Sigmoid colon (tissue), 7 donors: Measurements from ENCODE around the gene METTL25. TPM values are rescaled to one million over a fixed set of nuclear protein-coding genes. Genes with fewer than 3 reads are reported as not detected.

Experiments used
- DNase-seq: peaks from one replicate; pipeline ENCODE4 v3.0.0-alpha.2; 2019
- H3K27ac ChIP-seq, 4 donors: fragments of 200-600 bp; sonication (generic); one replicate each; pipeline ENCODE4 v1.5.1; 2016 to 2019; ENCODE audit warnings: mild to moderate bottlenecking in 1 of 4
- H3K27me3 ChIP-seq, 3 donors: fragments of 200-600 bp; sonication (generic); one replicate each; pipeline ENCODE4 v1.5.1; 2019; ENCODE audit warnings: mild to moderate bottlenecking in 1 of 3
- H3K36me3 ChIP-seq, 4 donors: fragments of 200-600 bp; sonication (generic); one replicate each; pipeline ENCODE4 v1.5.1; 2016 to 2019
- H3K4me1 ChIP-seq, 4 donors: fragments of 200-600 bp; sonication (generic); one replicate each; pipeline ENCODE4 v1.5.1; 2017 to 2019
- H3K4me3 ChIP-seq, 4 donors: fragments of 200-600 bp; sonication (generic); one replicate each; pipeline ENCODE4 v1.5.1; 2017 to 2019; ENCODE audit warnings: mild to moderate bottlenecking in 2 of 4, moderate library complexity in 1 of 4
- H3K9me3 ChIP-seq, 4 donors: fragments of 200-600 bp in 3 of 4; sonication (generic) in 3 of 4; one replicate each; pipeline versions ENCODE4 v1.5.1 to v1.6.1; 2013 to 2019
- EP300 ChIP-seq, 4 donors: sonication (generic); formaldehyde crosslinking; IDR thresholded peaks; one replicate each; pipeline ENCODE4 v1.6.1; 2017; ENCODE audit warnings: antibody characterized with exemption in 4 of 4
- POLR2A ChIP-seq, 2 donors: fragments of 450-650 bp; IDR thresholded peaks; one replicate each; pipeline ENCODE4 v1.6.1; 2016; ENCODE audit warnings: antibody characterized with exemption in 2 of 2, mild to moderate bottlenecking in 2 of 2, moderate library complexity in 2 of 2
- POLR2AphosphoS5 ChIP-seq, 4 donors: sonication (generic); formaldehyde crosslinking; IDR thresholded peaks; one replicate each; pipeline ENCODE4 v1.6.1; 2017; ENCODE audit warnings: antibody characterized with exemption in 4 of 4
- WGBS, 2 donors: extraction: QIAGEN DNeasy Blood & Tissue Kit; methylation state at CpG; one replicate each; pipeline ENCODE4 v1.1.7; 2013; 5-methylcytosine and 5-hydroxymethylcytosine counted together
- intact Hi-C: fragments of 100-400 bp; cut with DNase I; formaldehyde crosslinking; loops from one replicate; pipeline ENCODE4 v1.15.1; 2023
- polyA plus RNA-seq, 3 donors: library from polyadenylated mRNA; stranded (reverse); fragments of 200-250 nt; gene quantifications; one replicate each; pipeline ENCODE4 v1.2.3, GENCODE V29; 2013
- total RNA-seq, 4 donors: library from RNA; depleted of rRNA; stranded (reverse); fragments of >200 nt; gene quantifications; one replicate each; pipeline ENCODE4 v1.1.0, GENCODE V29; 2016
- TF ChIP-seq, protein P1 (sequence below), 4 experiments: fragments of 450-650 bp in 3 of 4; fragments of 200-600 bp in 1 of 4; IDR thresholded peaks; one replicate each; pipeline ENCODE4 v1.5.1; 2016 to 2019; ENCODE audit warnings: antibody characterized with exemption in 4 of 4, mild to moderate bottlenecking in 3 of 4, moderate library complexity in 2 of 4
- donor health status: healthy with polysubstance abuse.
- donor health status: Bipolar disorder and iron deficiency.
- donor health status: healthy.

Gene METTL25
- total and polyA plus RNA-seq, 7 donors: 3.9 to 59.9 (median 22.7) TPM

DNA sequence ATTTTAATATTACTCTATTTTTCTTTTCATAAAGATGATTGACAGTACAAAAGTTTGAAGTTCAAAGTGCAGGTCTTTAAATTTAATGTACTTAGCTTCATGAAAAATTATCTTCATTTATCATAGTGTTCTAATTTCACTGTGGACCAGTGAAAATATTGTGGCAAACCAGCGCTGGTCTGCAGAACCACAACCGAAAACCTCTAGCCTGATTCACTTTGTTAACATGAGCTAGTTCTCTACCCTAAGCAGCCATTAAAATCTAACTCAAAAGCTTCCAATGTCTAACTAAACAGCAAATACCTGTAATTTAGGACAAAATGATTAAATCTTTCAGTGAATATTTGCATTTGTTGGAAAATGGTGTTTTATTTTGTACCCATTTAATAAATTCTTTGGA lies 167.3 kb downstream of the METTL25 start:
- intact Hi-C loops: loop anchor here (5.0 kb wide), 1 partner anchor 1877 kb away; no protein-coding TSS in a partner anchor
- Histone ChIP-seq H3K27me3 (no peaks in the 10 kb centered on the region), H3K27ac (no peak overlapping the region), H3K4me3 (no peak overlapping the region), H3K36me3 (no peaks in the 10 kb centered on the region), H3K9me3 (no peaks in the 10 kb centered on the region), H3K4me1 (no peaks in the 10 kb centered on the region)
- DNase-seq: no peak
- 88 to 95% methylated on average over 2 of the region's 2 CpGs for WGBS, 2 donors
- TF ChIP-seq POLR2AphosphoS5 (IDR thresholded peaks at IDR 0.05): no peak
- no peak for TF ChIP-seq POLR2A (IDR thresholded peaks at IDR 0.05)
- TF ChIP-seq EP300 (IDR thresholded peaks at IDR 0.05): no peak
- TF ChIP-seq, protein P1, sequence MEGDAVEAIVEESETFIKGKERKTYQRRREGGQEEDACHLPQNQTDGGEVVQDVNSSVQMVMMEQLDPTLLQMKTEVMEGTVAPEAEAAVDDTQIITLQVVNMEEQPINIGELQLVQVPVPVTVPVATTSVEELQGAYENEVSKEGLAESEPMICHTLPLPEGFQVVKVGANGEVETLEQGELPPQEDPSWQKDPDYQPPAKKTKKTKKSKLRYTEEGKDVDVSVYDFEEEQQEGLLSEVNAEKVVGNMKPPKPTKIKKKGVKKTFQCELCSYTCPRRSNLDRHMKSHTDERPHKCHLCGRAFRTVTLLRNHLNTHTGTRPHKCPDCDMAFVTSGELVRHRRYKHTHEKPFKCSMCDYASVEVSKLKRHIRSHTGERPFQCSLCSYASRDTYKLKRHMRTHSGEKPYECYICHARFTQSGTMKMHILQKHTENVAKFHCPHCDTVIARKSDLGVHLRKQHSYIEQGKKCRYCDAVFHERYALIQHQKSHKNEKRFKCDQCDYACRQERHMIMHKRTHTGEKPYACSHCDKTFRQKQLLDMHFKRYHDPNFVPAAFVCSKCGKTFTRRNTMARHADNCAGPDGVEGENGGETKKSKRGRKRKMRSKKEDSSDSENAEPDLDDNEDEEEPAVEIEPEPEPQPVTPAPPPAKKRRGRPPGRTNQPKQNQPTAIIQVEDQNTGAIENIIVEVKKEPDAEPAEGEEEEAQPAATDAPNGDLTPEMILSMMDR (IDR thresholded peaks at IDR 0.05): no peak

DNA sequence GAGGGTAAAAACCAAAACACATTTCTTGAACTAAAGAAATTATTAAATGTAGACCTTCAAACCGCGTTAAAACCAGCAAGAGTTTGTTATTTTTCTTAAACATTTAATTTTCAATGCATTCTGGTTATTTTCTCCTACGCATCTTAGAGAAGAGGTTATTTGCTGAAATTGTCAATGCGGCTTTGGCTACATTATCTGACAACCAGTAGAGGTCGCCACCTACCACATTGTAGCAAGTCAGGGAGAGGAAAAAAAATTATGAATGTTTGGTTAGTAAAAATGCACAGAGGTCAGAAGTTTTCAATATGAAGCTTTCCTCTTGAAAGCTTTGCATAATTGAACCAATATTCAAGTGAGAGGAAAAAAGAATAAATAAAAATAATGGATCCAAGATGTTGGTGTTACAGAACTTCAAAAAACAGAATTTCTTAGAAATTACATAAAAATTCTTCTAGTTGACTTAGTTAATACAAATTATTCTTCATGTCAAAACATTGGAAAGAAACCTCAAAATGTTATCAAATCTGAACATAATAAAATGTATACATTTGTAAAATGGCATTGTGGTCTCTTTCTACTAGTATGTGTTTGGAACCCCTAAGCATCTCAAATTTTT lies 168.9 kb downstream of the METTL25 start:
- TF ChIP-seq POLR2AphosphoS5 (IDR thresholded peaks at IDR 0.05): no peak
- TF ChIP-seq, protein P1 (IDR thresholded peaks at IDR 0.05): peak; percentile 48 to 78 (median 74)
- Histone ChIP-seq H3K4me1 (no peaks in the 10 kb centered on the region), H3K4me3 (no peak overlapping the region), H3K9me3 (no peaks in the 10 kb centered on the region), H3K27ac (no peak overlapping the region), H3K36me3 (no peaks in the 10 kb centered on the region), H3K27me3 (no peaks in the 10 kb centered on the region)
- 5 to 8% methylated on average over 5 of the region's 5 CpGs for WGBS, 2 donors
- intact Hi-C loops: loop anchor here (5.0 kb wide), 1 partner anchor 1875 kb away; no protein-coding TSS in a partner anchor
- no peak for DNase-seq

Other genes starting within 250 kb of the METTL25 start
- 10 to 100 TPM; 60.4 to 91.8 (median 82.6) TPM for gene CCDC59, start 142 bp upstream of the METTL25 start, total RNA-seq
- 10 to 100 TPM; 40.2 to 46.1 (median 45.3) TPM for gene CCDC59, start 142 bp upstream of the METTL25 start, polyA plus RNA-seq